ENCODE results near the gene DHX30. TPM values are rescaled to one million over a fixed set of nuclear protein-coding genes. Genes with fewer than 3 reads are reported as not detected.
A peak's percentile ranks its signal among the peaks of the same experiment; 100 is the strongest.

DHX30 gene
- total RNA-seq, 3 donors from 2014 or later (not counting 1 experiment from before 2014, with no cell fraction given): 72.0 to 83.4 (median 82.1) TPM

DNA sequence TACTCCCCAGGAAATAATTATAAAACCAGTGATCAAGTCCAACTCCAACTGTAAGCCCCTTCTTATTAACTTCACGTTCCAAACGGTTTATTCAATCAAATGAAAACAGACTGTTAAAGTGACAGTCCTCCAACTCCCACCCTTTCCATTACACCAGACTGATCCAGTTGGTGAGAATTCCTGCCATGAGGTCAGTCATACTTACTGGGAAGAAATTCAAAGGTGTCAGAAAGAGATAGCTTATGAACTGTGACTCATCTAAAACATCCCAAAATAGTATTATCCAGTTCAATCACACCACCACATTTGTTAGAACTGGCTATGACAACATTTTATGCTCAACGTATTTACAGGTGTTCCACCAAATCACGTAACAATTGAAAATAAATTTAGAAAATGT is 40.7 kb upstream of the DHX30 start:
- H3K27ac Mint-ChIP-seq: peak overlapping the region in 1 of 2 donors; percentile 51
- H3K9me3 ChIP-seq (ENCODE audit: control insufficient read depth, insufficient read depth, low read length): no peaks in the 10 kb centered on the region
- no peaks in the 10 kb centered on the region for H3K36me3 Mint-ChIP-seq
- no peaks in the 10 kb centered on the region for H3K4me1 ChIP-seq (ENCODE audit: control insufficient read depth, insufficient read depth, low read length)
- H3K4me3 ChIP-seq (ENCODE audit: low read length): no peak overlapping the region
- ATAC-seq (no peak), DNase-seq (no peak)
- intact Hi-C loops (cut with micrococcal nuclease): no loop called here
- peaks cover 0 to 14% of the 10 kb centered on the region in 2 donors for H3K4me1 Mint-ChIP-seq
- TF ChIP-seq, protein P1, sequence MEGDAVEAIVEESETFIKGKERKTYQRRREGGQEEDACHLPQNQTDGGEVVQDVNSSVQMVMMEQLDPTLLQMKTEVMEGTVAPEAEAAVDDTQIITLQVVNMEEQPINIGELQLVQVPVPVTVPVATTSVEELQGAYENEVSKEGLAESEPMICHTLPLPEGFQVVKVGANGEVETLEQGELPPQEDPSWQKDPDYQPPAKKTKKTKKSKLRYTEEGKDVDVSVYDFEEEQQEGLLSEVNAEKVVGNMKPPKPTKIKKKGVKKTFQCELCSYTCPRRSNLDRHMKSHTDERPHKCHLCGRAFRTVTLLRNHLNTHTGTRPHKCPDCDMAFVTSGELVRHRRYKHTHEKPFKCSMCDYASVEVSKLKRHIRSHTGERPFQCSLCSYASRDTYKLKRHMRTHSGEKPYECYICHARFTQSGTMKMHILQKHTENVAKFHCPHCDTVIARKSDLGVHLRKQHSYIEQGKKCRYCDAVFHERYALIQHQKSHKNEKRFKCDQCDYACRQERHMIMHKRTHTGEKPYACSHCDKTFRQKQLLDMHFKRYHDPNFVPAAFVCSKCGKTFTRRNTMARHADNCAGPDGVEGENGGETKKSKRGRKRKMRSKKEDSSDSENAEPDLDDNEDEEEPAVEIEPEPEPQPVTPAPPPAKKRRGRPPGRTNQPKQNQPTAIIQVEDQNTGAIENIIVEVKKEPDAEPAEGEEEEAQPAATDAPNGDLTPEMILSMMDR (IDR thresholded peaks at IDR 0.05): no peak
- no peaks in the 10 kb centered on the region for H3K27me3 Mint-ChIP-seq (ENCODE audit: low read depth in 2 of 2)
- H3K36me3 ChIP-seq (ENCODE audit: control insufficient read depth, insufficient read depth, low read length): peaks cover 7% of the 10 kb centered on the region
- no peaks in the 10 kb centered on the region for H3K9me3 Mint-ChIP-seq
- H3K4me3 Mint-ChIP-seq: no peak overlapping the region
- no peak overlapping the region for H3K27ac ChIP-seq (ENCODE audit: low read length)
- no peaks in the 10 kb centered on the region for H3K27me3 ChIP-seq (ENCODE audit: control insufficient read depth, insufficient read depth, low read length)
- WGBS (ENCODE audit: insufficient coverage): 77% methylated on average over 4 of the region's 4 CpGs

DNA sequence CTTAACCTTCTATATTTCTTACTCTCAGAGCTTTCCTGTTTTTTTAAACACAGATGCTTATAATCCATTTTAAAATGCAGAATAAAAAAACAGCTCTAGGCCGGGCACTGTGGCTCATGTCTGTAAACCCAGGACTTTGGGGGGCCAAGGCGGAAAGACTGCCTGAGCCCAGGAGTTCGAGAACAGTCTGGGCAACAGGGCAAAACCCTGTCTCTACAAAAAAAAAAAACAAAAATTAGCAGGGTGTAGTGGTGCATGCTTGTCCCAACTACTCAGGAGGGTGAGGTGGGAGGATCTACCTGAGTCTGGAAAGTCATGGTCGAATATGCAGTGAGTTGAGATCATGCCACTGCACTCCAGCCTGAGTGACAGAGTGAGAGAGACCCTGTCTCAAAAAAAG is 36.8 kb upstream of the DHX30 start:
- Histone ChIP-seq H3K4me3 (ENCODE audit: low read length) (no peak overlapping the region), H3K36me3 (ENCODE audit: control insufficient read depth, insufficient read depth, low read length) (peaks cover 9% of the 10 kb centered on the region), H3K27me3 (ENCODE audit: control insufficient read depth, insufficient read depth, low read length) (no peaks in the 10 kb centered on the region), H3K9me3 (ENCODE audit: control insufficient read depth, insufficient read depth, low read length) (no peaks in the 10 kb centered on the region), H3K27ac (ENCODE audit: low read length) (no peak overlapping the region), H3K4me1 (ENCODE audit: control insufficient read depth, insufficient read depth, low read length) (no peaks in the 10 kb centered on the region)
- no peak overlapping the region for H3K27ac Mint-ChIP-seq
- ATAC-seq (no peak), DNase-seq (no peak)
- 100% methylated on average over 4 of the region's 4 CpGs for WGBS (ENCODE audit: insufficient coverage)
- H3K9me3 Mint-ChIP-seq: no peaks in the 10 kb centered on the region
- no peaks in the 10 kb centered on the region for H3K27me3 Mint-ChIP-seq (ENCODE audit: low read depth in 2 of 2)
- TF ChIP-seq, protein P1 (IDR thresholded peaks at IDR 0.05): no peak
- intact Hi-C loops (cut with micrococcal nuclease): no loop called here
- H3K4me1 Mint-ChIP-seq: peaks cover 0 to 16% of the 10 kb centered on the region in 2 donors
- peaks cover 4% of the 10 kb centered on the region for H3K36me3 Mint-ChIP-seq
- no peak overlapping the region for H3K4me3 Mint-ChIP-seq

DNA sequence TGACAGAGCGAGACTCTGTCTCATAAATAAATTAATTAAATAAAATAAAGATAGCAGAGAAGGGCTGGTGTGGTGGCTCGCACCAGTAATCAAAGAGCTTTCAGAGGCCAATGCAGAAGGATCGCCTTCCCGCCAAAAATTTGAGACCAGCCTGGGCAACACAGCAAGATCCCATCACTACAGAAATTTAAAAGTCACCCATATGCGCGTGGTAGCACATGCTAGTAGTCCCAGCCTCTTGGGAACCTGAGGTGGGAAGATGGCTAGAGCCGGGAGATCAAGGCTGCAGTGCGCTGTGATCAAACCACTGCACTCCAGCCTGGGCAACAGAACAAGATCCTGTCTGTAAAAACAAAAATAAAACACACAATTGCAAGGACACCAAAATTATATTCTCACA is 30.9 kb upstream of the DHX30 start:
- H3K27me3 ChIP-seq (ENCODE audit: control insufficient read depth, insufficient read depth, low read length): no peaks in the 10 kb centered on the region
- no peak overlapping the region for H3K27ac ChIP-seq (ENCODE audit: low read length)
- intact Hi-C loops (cut with micrococcal nuclease): no loop called here
- peaks cover 12% of the 10 kb centered on the region in 2 donors for H3K4me1 Mint-ChIP-seq
- H3K4me1 ChIP-seq (ENCODE audit: control insufficient read depth, insufficient read depth, low read length): peaks cover 2% of the 10 kb centered on the region
- H3K36me3 Mint-ChIP-seq: peaks cover 8% of the 10 kb centered on the region
- H3K4me3 Mint-ChIP-seq: no peak overlapping the region
- DNase-seq: no peak
- no peak for ATAC-seq
- TF ChIP-seq, protein P1 (IDR thresholded peaks at IDR 0.05): no peak
- H3K27ac Mint-ChIP-seq: no peak overlapping the region
- peaks cover 12% of the 10 kb centered on the region for H3K36me3 ChIP-seq (ENCODE audit: control insufficient read depth, insufficient read depth, low read length)
- no peaks in the 10 kb centered on the region for H3K27me3 Mint-ChIP-seq (ENCODE audit: low read depth in 2 of 2)
- WGBS (ENCODE audit: insufficient coverage): 99% methylated on average over 7 of the region's 8 CpGs
- H3K9me3 Mint-ChIP-seq: no peaks in the 10 kb centered on the region
- no peak overlapping the region for H3K4me3 ChIP-seq (ENCODE audit: low read length)
- no peaks in the 10 kb centered on the region for H3K9me3 ChIP-seq (ENCODE audit: control insufficient read depth, insufficient read depth, low read length)

DNA sequence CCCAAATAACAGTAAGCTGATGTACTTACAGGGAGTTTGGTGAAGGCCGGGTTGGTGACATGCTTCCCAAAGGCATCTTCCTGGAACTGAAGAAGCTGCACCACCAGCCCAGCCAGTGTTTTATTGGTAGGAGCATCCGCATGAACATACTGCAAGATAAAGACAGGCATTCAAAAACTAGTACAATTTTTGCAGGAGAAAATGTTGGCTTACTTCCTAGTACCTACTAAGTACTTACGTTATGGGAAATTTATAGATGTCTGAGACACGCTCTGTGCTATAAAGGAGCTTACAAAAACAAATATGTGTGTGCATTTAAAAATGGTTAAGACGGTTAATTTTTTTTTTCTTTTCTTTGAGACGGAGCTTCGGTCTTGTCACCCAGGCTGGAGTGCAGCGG is 30.1 kb upstream of the DHX30 start:
- ATAC-seq (no peak), DNase-seq (no peak)
- Histone ChIP-seq H3K27me3 (ENCODE audit: control insufficient read depth, insufficient read depth, low read length) (no peaks in the 10 kb centered on the region), H3K4me1 (ENCODE audit: control insufficient read depth, insufficient read depth, low read length) (peaks cover 3% of the 10 kb centered on the region), H3K36me3 (ENCODE audit: control insufficient read depth, insufficient read depth, low read length) (peaks cover 12% of the 10 kb centered on the region), H3K4me3 (ENCODE audit: low read length) (no peak overlapping the region), H3K27ac (ENCODE audit: low read length) (no peak overlapping the region), H3K9me3 (ENCODE audit: control insufficient read depth, insufficient read depth, low read length) (no peaks in the 10 kb centered on the region)
- Mint-ChIP-seq H3K27me3 (ENCODE audit: low read depth in 2 of 2) (no peaks in the 10 kb centered on the region), H3K4me3 (no peak overlapping the region), H3K27ac (no peak overlapping the region), H3K36me3 (peaks cover 8% of the 10 kb centered on the region), H3K9me3 (no peaks in the 10 kb centered on the region), H3K4me1 (peaks cover 12% of the 10 kb centered on the region in 2 donors)
- intact Hi-C loops (cut with micrococcal nuclease): no loop called here
- 91% methylated on average over 7 of the region's 8 CpGs for WGBS (ENCODE audit: insufficient coverage)
- TF ChIP-seq, protein P1 (IDR thresholded peaks at IDR 0.05): no peak
